ENCODE results near the gene NCAN.
"Not testable (repeated sequence)": the region's sequence is repeated elsewhere in the genome, so short reads cannot be mapped to it uniquely, and the experiment has no call there.

The NCAN gene

GRCh38 chr19:19193926-19194325, 17.8 kb upstream of the NCAN start:
- no peak for DNase-seq (ENCODE audit: low spot score)

- no peak for DNase-seq (ENCODE audit: low spot score)
Observed at GRCh38 chr19:19201697-19202630, 9.8 kb upstream of the NCAN start.

- no peak for DNase-seq (ENCODE audit: low spot score)
Observed at GRCh38 chr19:19202707-19203011, 9.1 kb upstream of the NCAN start.

GRCh38 chr19:19203012-19203856, 8.5 kb upstream of the NCAN start, which contains the start of gene NR2C2AP:
TSS of gene NR2C2AP (minus strand) at chr19:19203414. CDS start at chr19:19203060, 354 bp downstream.
- DNase-seq (ENCODE audit: low spot score): peak; percentile 92

- no peak for DNase-seq (ENCODE audit: low spot score)
Observed at GRCh38 chr19:19204181-19204580, 7.6 kb upstream of the NCAN start.

- DNase-seq (ENCODE audit: low spot score): peak; percentile 67
Observed at GRCh38 chr19:19205416-19206410, 6.0 kb upstream of the NCAN start.

- no peak for DNase-seq (ENCODE audit: low spot score)
Observed at GRCh38 chr19:19206938-19207337, 4.8 kb upstream of the NCAN start.

GRCh38 chr19:19207637-19208572, 3.9 kb upstream of the NCAN start:
- DNase-seq (ENCODE audit: low spot score): peak; percentile 58

- no peak for DNase-seq (ENCODE audit: low spot score)
Observed at GRCh38 chr19:19209372-19209771, 2.4 kb upstream of the NCAN start.

- no peak for DNase-seq (ENCODE audit: low spot score)
Observed at GRCh38 chr19:19212916-19213315, 1.2 kb downstream of the NCAN start.

GRCh38 chr19:19213426-19214158, 1.8 kb downstream of the NCAN start:
- DNase-seq (ENCODE audit: low spot score): no peak

- peak; percentile 72 for DNase-seq (ENCODE audit: low spot score)
Observed at GRCh38 chr19:19214159-19214490, 2.4 kb downstream of the NCAN start.

GRCh38 chr19:19214892-19215291, 3.1 kb downstream of the NCAN start:
- no peak for DNase-seq (ENCODE audit: low spot score)

GRCh38 chr19:19215792-19216191, 4.0 kb downstream of the NCAN start:
- no peak for DNase-seq (ENCODE audit: low spot score)

GRCh38 chr19:19217099-19217498, 5.3 kb downstream of the NCAN start:
- DNase-seq (ENCODE audit: low spot score): peak; percentile 59

- DNase-seq (ENCODE audit: low spot score): no peak
Observed at GRCh38 chr19:19218911-19219310, 7.2 kb downstream of the NCAN start.

- not testable (repeated sequence) for DNase-seq (ENCODE audit: low spot score)
Observed at GRCh38 chr19:19221000-19221399, 9.2 kb downstream of the NCAN start.

- DNase-seq (ENCODE audit: low spot score): no peak
Observed at GRCh38 chr19:19223060-19223459, 11.3 kb downstream of the NCAN start.

- DNase-seq (ENCODE audit: low spot score): no peak
Observed at GRCh38 chr19:19223636-19224035, 11.9 kb downstream of the NCAN start.

Data from putamen (tissue), 1 donor.